GM18907 (cell line): Measurements from ENCODE around the gene CCDC137.

Experiments used
- ATAC-seq: cut with Tn5 transposase; IDR thresholded peaks from one replicate; pipeline ENCODE4 v1.9.1; 2021; ENCODE audit warnings: mild to moderate bottlenecking, moderate library complexity; ENCODE audit not compliant: unreplicated experiment

The CCDC137 gene

GRCh38 chr17:81714412-81715106 is 48.0 kb downstream of the CCDC137 start:
- ATAC-seq: no peak

- ATAC-seq: no peak
Observed at GRCh38 chr17:81715107-81715871, 48.8 kb downstream of the CCDC137 start.

- no peak for ATAC-seq
Observed at GRCh38 chr17:81715872-81716673, 49.5 kb downstream of the CCDC137 start.

DNA sequence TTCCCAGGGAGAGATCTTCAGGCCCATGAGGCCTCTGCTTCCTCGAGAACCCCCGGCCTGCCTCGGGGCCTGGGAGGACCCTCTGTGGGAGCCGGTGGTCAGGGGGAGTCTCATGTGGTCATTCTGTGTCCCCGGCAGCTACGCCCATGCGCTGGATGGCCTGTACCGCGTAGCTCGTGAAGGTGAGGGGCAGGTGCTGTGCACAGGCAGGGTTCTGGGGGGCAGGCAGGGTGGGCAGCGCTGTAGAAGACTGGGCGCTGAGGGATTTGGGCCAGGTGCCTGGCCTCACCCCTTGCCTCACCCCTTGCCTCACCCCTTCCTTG is 50.1 kb downstream of the CCDC137 start:
- no peak for ATAC-seq

DNA sequence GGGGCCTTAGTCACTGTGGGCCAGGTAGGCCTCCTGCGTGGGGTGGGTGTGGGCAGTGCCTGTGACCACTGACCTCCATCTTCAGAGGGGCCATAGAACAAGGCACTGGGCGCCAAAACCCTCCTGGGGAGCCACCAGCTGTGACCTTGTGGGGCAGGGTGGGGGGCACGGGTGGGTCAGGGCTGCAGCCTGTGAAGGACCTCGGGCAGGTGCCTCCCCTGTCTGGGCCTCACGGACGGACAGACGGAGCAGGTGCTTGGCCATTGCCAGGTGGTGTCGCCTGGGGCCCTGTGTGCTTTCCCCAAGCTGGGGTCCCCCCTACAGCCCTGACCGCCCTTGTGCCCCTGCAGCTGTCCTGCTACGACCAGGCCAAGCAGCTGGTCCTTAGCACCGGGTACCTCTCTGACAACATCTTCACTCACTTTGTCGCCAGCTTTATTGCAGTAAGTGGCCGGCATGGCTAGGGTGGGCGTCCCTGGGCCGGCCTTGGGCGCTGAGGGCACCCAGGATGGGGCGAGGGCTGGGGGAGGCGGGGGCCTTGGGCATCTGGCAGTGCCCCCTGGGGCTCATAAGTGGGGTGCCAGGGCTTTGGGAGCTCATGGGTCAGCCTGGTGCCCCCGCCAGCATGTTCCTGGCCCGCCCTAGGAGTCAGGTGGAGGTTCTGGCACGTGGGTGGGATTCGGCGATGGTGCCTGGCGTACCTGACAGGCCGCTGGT is 50.7 kb downstream of the CCDC137 start:
- no peak for ATAC-seq

GRCh38 chr17:81717766-81718089 is 51.2 kb downstream of the CCDC137 start:
- ATAC-seq: no peak

DNA sequence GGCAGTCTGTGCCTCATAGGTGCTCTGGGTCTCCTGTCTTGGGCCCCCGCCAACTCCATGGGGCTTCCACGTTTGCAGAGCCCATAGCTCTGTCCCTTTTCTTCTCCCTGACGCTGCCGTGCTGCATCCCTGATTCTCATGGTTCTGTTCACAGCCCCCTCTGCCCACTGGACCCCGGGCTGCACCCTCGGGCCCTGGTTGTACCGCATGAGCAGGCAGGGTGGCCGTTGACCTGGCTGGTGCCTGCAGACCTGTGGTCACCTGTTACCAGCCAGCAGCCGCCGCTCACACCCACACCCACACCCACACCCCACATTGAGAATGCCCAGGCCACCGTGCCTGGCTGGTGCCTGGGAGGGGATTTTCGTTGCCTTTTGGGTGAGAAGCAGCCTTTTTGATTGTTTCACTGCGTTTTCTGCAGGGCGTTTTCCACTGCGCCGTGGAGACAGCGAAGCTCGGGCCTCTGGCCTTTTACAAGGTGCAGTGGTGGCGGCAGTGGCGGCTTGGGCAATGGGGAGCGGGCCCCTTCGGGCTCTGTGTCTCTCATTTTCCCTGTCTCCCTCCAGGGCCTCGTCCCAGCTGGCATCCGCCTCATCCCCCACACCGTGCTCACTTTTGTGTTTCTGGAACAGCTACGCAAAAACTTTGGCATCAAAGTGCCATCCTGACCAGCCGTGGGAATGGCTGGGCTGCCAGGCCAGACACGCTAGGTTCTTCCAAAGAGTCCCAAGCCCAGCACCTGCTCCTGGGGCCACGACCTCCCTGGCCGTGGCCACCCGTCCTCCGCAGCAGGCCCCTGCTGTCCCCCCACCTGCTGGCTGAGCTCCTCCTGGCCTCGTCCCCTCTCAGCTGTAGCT is 53.1 kb downstream of the CCDC137 start:
- ATAC-seq: no peak

DNA sequence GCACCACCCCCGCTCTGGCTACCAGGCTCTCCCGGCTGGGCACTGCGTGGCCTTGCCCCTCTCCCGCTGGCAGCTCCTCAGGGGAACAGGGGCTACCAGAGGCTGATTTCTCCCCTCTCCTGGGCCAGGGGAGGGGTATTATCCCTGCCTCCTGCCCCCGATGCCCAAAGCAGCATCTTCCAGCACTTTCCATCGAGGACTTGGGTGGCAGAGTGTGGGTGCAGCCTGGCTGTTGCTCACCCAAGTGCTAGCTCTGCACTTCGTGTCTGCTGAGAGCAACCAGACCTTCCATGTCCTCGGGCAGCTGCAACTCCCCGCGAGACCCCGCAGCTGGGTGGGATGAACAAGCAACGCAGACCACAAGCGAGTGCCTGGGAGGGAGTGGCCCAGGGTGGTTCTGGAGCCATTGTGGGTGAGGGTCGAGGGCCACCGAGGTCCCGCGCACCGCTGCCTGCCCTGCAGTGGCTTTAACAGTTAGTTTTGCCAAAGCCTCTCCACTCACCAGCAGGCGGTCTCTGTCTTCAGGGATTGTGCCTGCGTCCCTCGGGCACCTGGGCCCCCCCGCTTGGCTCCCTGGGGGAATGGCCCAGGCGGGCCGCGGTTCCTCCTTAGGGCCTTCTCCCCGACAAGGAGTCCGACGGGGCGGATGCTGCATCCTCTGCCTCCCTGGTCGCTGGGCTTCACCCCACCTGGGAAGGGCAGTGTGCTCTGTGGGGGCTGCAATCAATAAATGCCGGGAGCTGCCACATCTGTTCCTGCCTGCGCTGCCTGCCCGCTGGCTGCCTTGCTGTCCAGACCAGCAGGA is 53.9 kb downstream of the CCDC137 start:
- no peak for ATAC-seq

DNA sequence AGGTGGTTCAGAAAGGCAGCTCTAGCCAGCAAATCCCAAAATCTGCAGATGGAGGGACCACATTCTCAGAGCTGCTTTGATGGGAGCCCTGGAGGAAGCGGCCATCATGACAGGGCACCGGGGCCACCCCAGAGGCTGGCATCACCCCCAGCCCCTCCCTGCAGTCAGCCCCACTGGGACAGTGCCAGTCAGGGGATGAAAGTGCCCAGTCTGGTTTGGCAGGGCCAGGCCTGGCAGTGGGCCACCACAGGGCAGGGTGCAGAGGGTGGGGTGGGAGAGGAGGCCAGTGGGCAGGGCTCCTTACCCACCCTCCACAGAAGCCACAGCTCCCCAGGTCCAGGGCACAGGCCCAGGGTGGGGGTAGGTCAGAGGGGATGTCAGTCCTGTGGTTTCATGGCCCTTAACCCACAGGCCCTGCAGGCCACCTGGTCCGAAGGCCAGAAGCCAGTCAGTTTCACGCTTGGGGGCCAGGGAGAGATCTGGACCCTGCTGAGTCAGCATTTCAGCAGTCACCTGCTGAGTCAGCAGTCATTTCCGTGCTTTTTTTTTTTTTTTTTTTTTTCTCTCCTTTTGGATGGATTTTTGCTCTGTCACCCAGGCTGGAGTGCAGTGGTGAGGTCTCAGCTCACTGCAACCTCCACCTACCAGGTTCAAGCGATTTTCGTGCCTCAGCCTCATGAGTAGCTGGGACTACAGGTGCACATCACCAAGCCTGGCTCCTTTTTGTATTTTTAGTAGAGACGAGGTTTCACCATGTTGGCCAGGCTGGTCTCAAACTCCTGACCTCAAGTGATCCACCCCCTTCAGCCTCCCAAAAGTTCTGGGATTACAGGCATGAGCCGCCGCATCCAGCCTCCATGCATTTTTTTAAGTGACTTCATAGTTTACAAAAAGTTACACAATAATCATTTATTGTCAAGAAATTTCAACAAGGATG is 55.9 kb downstream of the CCDC137 start:
- ATAC-seq: no peak
